GM21381 (cell line): ENCODE data around the gene ZYG11A.
"Not testable (repeated sequence)": the region's sequence is repeated elsewhere in the genome, so short reads cannot be mapped to it uniquely, and the experiment has no call there.

Experiments used
- ATAC-seq: cut with Tn5 transposase; IDR thresholded peaks from one replicate; pipeline ENCODE4 v1.9.1; 2021; ENCODE audit warnings: mild to moderate bottlenecking, moderate library complexity; ENCODE audit not compliant: unreplicated experiment

The ZYG11A gene

DNA sequence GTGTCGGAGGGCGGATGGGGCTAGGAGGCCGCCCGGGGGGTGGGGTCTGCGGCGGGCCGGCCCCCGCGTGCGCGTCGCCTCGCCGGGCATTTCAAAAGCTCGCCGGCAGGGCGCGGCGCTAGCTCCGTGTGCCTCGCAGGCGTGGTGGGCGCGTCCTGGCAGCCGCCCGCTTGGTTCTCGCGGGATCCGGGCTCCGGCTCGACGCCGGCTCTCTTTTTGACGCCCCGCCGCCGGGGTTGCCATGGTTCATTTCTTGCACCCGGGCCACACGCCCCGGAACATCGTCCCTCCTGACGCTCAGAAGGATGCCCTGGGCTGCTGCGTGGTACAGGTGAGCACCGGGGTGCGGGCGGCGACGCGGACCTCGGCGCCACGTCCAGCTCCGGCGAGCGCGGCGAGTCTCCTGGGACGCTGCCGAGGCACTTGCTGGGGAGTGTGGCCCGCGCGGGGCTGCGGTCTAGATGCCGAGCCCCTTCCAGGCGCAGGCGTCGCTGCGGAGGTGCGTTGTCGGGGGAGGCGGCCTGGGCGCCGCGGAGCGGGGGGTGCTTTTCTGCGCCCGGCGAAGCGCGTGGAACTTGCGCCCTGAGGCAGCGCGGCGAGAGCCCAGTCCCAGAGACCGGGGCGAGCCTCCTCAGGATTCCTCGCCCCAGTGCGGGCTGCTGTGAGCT is at the start of gene ZYG11A:
Gene ZYG11A (plus strand): TSS at position 118 of the 668 bp plus-strand sequence. CDS start 124 bp downstream, at position 242.
- ATAC-seq, result peak; percentile 94

DNA sequence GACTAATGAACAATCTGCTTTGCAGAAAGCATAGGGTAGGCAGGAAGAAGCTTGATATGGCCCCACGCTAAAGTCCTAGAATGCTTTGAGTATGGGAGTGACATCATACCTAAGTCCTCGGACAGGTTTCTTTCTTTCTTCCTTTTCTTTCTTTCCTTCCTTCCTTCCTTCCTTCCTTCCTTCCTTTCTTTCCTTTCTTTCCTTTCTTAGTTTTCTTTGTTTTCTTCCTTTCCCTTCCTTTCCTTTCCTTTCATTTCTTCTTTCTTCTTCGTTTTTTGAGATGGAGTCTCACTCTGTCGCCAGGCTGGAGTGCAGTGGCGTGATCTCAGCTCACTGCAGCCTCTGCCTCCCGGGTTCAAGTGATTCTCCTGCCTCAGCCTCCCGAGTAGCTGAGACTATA is 48.8 kb upstream of the ZYG11A start:
- ATAC-seq, result not testable (repeated sequence)

DNA sequence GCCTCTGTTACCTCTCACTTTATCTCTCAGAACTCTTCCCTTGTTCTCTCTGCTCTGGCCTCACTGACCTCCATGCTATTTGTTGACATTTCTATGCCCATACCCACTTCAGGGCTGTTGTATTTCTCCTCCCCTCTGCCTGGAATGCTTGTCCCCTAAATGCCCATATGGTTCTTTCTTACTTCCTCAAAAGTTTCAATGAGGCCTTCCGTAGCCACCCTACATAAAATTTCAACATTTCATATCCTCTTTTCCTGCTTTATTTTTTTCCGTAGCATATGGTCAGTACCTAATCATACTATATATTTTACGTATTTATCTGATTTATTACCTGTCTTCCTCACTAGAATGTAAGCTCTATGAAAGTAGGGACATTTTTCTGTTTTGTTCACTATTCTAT is 47.1 kb upstream of the ZYG11A start:
- no peak for ATAC-seq

DNA sequence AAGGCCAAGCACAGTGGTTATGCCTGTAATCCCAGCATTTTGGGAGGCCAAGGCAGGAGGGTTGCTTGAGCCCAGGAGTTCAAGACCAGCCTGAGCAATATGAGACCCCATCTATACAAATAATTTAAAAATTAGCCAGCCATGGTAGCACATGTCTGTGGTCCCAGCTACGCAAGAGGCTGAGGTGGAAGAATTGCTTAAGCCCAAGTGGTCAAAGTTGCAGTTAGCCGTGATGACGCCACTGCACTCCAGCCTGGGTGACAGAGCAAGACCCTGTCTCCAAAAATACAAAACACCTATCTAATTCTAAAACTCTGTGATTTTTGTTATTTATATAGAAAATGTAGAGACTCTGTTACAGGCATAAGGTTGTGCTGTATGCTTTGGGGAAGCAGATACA is 44.2 kb upstream of the ZYG11A start:
- no peak for ATAC-seq

- ATAC-seq, result no peak
These were observed 41.5 kb upstream of the ZYG11A start for GRCh38 chr1:52801011-52801410.

- not testable (repeated sequence) for ATAC-seq
These were observed 38.5 kb upstream of the ZYG11A start for GRCh38 chr1:52804083-52804482.

DNA sequence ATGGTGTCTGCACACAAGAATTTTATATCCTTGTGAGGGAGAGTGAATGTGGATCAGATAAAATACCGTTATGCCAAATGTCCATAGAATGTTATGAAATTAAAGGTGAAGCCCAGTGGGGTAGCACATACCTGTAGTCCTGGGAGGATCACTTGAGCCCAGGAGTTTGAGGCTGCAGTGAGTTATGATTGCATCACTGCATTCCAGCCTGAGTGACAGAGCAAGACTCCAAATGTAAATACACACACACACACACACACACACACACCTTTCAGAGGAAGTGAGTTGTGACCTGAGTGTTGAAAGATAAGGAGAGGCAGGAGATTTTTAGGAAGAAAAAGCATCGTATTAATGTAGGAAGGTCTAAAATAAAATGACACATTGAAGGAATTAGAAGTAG is 28.1 kb upstream of the ZYG11A start:
- no peak for ATAC-seq

GRCh38 chr1:52820830-52821229 is 21.7 kb upstream of the ZYG11A start:
- not testable (repeated sequence) for ATAC-seq

DNA sequence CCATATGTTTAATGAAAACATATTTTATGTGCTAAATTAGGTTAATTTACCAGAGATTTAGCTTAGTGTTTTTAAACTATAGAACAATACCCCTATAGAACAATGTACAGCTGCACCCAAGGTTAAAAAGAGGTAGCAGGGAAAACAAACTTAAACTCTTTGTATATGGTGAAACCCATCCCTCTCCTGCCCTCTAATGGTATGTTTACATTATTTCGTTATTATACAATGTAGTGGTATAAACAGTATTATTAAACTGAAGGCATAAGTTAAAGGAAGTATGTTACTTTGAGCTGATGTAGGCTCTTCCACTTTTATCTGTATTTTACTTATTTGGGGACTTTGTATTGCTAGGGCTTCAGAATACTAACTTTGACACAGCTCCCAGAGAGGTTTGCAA is 16.7 kb upstream of the ZYG11A start:
- no peak for ATAC-seq

- no peak for ATAC-seq
These were observed 7.8 kb upstream of the ZYG11A start for GRCh38 chr1:52834798-52835197.

DNA sequence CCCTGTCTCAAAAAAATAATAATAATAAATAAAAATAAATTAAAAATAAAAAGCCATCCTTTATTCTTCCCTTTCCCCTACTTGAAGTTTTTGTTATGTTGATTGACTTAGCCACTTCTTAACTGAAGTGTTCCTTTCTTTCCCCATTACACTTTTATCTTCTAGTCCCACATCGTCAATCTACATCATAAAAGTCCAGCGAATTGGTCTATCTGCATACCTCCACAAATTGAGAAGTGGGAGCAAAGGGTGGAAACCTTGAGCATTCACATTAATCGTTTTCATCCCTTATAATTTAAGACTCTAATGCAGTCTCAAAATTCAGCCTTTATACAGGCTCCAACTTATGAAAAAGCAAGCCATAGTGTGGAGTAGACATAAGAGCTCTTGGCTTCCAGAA is 6.5 kb upstream of the ZYG11A start:
- ATAC-seq, result no peak

DNA sequence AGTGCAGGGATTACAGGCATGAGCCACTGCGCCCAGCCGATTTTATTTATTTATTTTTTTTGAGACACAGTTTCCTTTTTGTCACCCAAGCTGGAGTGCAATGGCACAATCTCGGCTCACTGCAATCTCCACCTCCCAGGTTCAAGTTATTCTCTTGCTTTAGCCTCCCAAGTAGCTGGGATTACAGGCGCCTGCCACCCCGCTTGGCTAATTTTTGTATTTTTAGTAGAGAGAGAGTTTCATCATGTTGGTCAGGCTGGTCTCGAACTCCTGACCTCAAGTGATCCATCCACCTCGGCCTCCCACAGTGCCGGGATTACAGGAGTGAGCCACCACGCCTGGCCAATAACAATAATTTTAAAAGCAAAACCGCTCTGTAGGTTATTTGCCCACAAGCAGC is 3.4 kb upstream of the ZYG11A start:
- ATAC-seq, result not testable (repeated sequence)

DNA sequence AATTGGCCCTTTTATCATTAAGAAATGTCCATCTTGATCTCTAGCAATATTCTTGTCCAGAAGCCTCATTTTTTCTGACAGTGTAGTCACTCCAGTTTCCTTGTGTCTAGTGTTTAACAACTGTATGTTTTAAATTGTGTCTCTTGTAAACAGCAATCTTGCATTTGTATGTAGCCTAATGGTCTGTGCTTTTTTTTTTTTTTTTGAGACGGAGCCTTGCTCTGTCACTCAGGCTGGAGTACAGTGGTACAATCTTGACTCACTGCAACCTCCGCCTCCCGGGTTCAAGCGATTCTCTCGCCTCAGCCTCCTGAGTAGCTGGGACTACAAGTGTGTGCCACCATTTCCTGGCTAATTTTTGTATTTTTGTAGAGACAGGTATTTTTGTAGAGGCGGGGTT is 2.6 kb downstream of the ZYG11A start:
- not testable (repeated sequence) for ATAC-seq

DNA sequence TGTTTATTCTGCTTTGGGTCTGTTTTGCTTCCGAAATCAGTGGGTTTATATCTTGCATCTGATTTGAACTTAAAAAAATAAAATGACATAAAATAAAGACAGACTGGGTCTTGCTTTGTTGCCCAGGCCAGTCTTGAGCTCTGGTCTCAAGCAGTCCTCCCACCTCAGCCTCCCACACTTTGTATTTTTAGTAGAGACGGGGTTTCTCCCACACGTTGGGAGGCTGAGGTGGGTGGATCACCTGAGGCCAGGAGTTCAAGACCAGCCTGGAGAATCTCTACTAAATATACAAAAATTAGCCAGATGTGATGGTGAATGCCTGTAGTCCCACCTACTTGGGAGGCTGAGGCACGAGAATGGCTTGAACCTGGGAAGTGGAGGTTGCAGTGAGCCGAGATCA is 5.9 kb downstream of the ZYG11A start:
- ATAC-seq, result no peak

- no peak for ATAC-seq
These were observed 8.4 kb downstream of the ZYG11A start for GRCh38 chr1:52850951-52851350.

- no peak for ATAC-seq
These were observed 10.3 kb downstream of the ZYG11A start for GRCh38 chr1:52852854-52853253.

GRCh38 chr1:52855584-52855983 is 13.0 kb downstream of the ZYG11A start:
- ATAC-seq, result no peak

GRCh38 chr1:52856026-52856425 is 13.5 kb downstream of the ZYG11A start:
- ATAC-seq, result no peak

DNA sequence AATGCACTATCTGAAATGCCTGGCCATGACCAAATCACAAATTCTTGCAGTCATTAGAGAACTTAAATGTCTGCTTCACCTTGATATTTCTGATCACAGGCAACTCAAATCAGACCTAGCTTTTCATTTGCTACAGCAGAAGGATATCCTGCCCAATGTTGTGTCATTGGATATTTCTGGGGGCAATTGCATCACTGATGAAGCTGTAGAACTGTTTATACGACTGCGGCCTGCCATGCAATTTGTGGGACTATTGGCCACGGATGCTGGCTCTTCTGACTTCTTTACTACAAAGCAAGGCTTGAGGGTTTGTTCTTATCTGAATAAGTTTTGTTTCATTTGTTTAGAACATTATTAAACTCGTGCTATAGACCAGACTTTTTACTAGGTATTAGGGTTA is 14.9 kb downstream of the ZYG11A start:
- no peak for ATAC-seq

- ATAC-seq, result no peak
These were observed 20.3 kb downstream of the ZYG11A start for GRCh38 chr1:52862666-52863458.

DNA sequence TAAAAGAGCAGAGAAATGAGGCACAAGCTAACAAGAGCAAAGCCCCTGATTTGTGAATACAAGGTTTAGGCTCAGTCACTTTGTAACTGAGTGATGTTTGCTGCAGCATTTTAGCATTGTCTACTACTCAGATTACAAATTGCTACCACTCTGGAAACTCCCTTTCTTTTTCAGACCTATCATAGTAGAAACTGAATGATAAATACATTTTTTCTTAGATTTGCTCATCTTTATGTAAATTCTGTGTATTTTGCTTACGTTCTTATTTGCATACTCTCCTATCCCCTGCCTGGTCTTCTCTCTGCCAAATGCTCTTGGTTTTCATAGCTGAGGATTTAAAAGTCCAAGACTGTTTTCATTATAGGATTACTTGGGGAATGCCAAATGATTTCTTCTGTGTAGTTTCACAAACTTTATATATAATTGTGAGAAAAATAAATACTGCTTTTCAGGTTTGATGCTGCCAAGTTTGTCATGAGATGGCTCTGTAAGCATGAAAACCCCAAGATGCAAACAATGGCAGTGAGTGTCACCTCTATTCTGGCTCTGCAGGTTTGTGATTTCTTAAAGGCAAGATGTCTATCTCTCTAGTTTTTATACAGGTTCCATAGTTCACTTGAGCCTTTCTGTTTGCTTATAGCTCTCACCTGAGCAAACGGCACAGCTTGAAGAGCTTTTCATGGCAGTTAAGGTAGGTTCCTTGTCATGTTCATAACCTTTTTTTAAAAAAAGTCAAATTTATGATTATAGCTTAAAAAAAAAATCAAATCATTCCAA is 24.7 kb downstream of the ZYG11A start:
- peak; percentile 80 for ATAC-seq

GRCh38 chr1:52869727-52870126 is 27.2 kb downstream of the ZYG11A start:
- ATAC-seq, result not testable (repeated sequence)
